ENCODE results near the gene RIMS3.

DNA sequence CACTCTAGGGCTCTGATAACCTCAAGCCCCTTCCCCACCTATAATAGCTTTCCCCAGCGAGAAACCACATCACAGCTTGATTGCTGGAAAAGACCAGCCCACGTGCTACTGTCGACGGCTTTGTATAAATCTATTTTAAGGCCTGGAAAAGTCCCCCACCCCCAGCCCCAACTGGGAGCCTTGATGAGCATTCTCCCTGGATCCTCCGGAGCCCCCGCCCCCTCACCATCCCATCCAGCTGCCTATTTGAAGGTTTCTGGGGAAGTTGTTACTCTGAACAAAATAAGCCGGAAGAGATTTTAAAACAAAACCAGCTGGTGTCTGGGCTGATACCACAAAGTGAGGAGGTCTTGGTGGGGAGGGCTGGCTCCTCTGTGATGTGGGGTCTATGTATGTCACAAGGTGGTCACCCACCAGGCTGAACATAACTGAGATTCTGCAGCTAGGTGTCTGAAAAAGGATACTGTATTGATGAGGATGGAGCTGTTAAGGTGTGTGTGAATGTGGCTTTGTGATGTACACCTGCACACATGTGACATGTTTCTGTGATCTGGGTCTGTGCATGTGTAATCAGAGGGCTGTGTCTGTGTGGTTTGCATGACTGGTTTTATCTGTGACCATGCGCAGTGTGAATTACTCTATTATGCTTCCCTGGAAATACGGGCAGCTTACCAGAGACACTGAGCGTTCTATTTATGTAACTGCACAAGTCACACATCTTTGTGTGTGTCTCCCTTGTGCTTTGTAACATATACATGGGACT is 25.0 kb downstream of the RIMS3 start:
- no peak for TF ChIP-seq TCF7L2 (IDR thresholded peaks at IDR 0.05; ENCODE audit: borderline replicate concordance, extremely low read depth, insufficient read depth, insufficient read length)
- no peak for TF ChIP-seq CTCF (IDR thresholded peaks at IDR 0.05 in 2 of 3, conservative IDR thresholded peaks at IDR 0.05 in 1 of 3; ENCODE audit: borderline replicate concordance in 1 of 3, insufficient read depth in 1 of 3, low read depth in 2 of 3, low read length in 2 of 3)
- TF ChIP-seq POLR2A (IDR thresholded peaks at IDR 0.05; ENCODE audit: borderline replicate concordance, extremely low read depth, insufficient read depth, insufficient read length): no peak
- TF ChIP-seq, protein P1, sequence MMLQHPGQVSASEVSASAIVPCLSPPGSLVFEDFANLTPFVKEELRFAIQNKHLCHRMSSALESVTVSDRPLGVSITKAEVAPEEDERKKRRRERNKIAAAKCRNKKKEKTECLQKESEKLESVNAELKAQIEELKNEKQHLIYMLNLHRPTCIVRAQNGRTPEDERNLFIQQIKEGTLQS (IDR thresholded peaks at IDR 0.05): no peak
- TF ChIP-seq, protein P2, sequence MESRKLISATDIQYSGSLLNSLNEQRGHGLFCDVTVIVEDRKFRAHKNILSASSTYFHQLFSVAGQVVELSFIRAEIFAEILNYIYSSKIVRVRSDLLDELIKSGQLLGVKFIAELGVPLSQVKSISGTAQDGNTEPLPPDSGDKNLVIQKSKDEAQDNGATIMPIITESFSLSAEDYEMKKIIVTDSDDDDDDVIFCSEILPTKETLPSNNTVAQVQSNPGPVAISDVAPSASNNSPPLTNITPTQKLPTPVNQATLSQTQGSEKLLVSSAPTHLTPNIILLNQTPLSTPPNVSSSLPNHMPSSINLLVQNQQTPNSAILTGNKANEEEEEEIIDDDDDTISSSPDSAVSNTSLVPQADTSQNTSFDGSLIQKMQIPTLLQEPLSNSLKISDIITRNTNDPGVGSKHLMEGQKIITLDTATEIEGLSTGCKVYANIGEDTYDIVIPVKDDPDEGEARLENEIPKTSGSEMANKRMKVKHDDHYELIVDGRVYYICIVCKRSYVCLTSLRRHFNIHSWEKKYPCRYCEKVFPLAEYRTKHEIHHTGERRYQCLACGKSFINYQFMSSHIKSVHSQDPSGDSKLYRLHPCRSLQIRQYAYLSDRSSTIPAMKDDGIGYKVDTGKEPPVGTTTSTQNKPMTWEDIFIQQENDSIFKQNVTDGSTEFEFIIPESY (IDR thresholded peaks at IDR 0.05; ENCODE audit: extremely low read depth, insufficient replicate concordance, low read length): no peak

Measured in HCT116 (cell line).